Liver (tissue), 9 donors: ENCODE measurements around the gene ELOVL4. TPM values are rescaled to one million over a fixed set of nuclear protein-coding genes. Genes with fewer than 3 reads are reported as not detected.

ENCODE experiments used
- DNase-seq: peaks from one replicate; pipeline ENCODE4 v3.0.0-alpha.2; 2017; ENCODE audit warnings: low spot score
- H3K27ac ChIP-seq, 2 donors: one replicate each; pipeline ENCODE4 v1.7.0; 2013; ENCODE audit warnings: inconsistent platforms in 2 of 2, low read length in 2 of 2, control low read depth in 1 of 2, low read depth in 1 of 2, mild to moderate bottlenecking in 1 of 2
- H3K27me3 ChIP-seq, 4 donors: one replicate each; pipeline versions ENCODE4 v1.6.1 to v1.7.0; 2013; ENCODE audit warnings: low read length in 3 of 4, inconsistent platforms in 1 of 4, mild to moderate bottlenecking in 1 of 4, moderate library complexity in 1 of 4; ENCODE audit not compliant: control insufficient read depth in 4 of 4, insufficient read depth in 4 of 4
- H3K36me3 ChIP-seq, 4 donors: one replicate each; pipeline versions ENCODE4 v1.6.1 to v1.7.0; 2013; ENCODE audit warnings: low read length in 3 of 4, mild to moderate bottlenecking in 3 of 4, low read depth in 1 of 4, moderate library complexity in 1 of 4; ENCODE audit not compliant: control insufficient read depth in 4 of 4, insufficient read depth in 3 of 4
- H3K4me1 ChIP-seq, 4 donors: one replicate each; pipeline versions ENCODE4 v1.6.1 to v1.7.0; 2013; ENCODE audit warnings: low read length in 3 of 4, mild to moderate bottlenecking in 3 of 4, moderate library complexity in 1 of 4; ENCODE audit not compliant: control insufficient read depth in 4 of 4, insufficient read depth in 4 of 4
- H3K4me3 ChIP-seq, 3 donors: one replicate each; pipeline versions ENCODE4 v1.6.1 to v1.7.0; 2013; ENCODE audit warnings: low read length in 3 of 3, control low read depth in 1 of 3, low read depth in 1 of 3, mild to moderate bottlenecking in 1 of 3
- H3K9ac ChIP-seq, 2 donors: one replicate each; pipeline ENCODE4 v1.7.0; 2013; ENCODE audit warnings: low read length in 2 of 2, mild to moderate bottlenecking in 2 of 2, moderate library complexity in 2 of 2, control low read depth in 1 of 2, low read depth in 1 of 2
- H3K9me3 ChIP-seq, 4 donors: one replicate each; pipeline versions ENCODE4 v1.6.1 to v1.7.0; 2013; ENCODE audit warnings: low read length in 3 of 4; ENCODE audit not compliant: control insufficient read depth in 4 of 4
- ATF3 ChIP-seq: IDR thresholded peaks from 2 replicates; pipeline ENCODE4 v1.6.1; 2016; ENCODE audit warnings: antibody characterized with exemption
- EGR1 ChIP-seq, 2 donors: IDR thresholded peaks; 2 replicates each; pipeline ENCODE4 v1.6.1; 2016 to 2018; ENCODE audit warnings: antibody characterized with exemption in 2 of 2, low read depth in 2 of 2
- FOXA1 ChIP-seq: IDR thresholded peaks from 2 replicates; pipeline ENCODE4 v1.6.1; 2016; ENCODE audit warnings: antibody characterized with exemption
- FOXA2 ChIP-seq: IDR thresholded peaks from 2 replicates; pipeline ENCODE4 v1.6.1; 2016; ENCODE audit warnings: antibody characterized with exemption
- GABPA ChIP-seq, 2 donors: IDR thresholded peaks in 1 of 2; conservative IDR thresholded peaks in 1 of 2; 2 replicates each; pipeline ENCODE4 v1.6.1; 2016; ENCODE audit warnings: antibody characterized with exemption in 2 of 2, mild to moderate bottlenecking in 1 of 2, moderate library complexity in 1 of 2
- HNF4A ChIP-seq, 2 donors: conservative IDR thresholded peaks; 2 replicates each; pipeline ENCODE4 v1.6.1; 2016; ENCODE audit warnings: antibody characterized with exemption in 2 of 2, mild to moderate bottlenecking in 2 of 2
- HNF4G ChIP-seq: IDR thresholded peaks from 2 replicates; pipeline ENCODE4 v1.6.1; 2016; ENCODE audit warnings: antibody characterized with exemption
- JUND ChIP-seq, 2 donors: IDR thresholded peaks; 2 replicates each; pipeline ENCODE4 v1.6.1; 2016; ENCODE audit warnings: antibody characterized with exemption in 2 of 2
- MAX ChIP-seq: IDR thresholded peaks from 2 replicates; pipeline ENCODE4 v1.6.1; 2016; ENCODE audit warnings: antibody characterized with exemption
- NR2F2 ChIP-seq: IDR thresholded peaks from 2 replicates; pipeline ENCODE4 v1.6.1; 2016; ENCODE audit warnings: antibody characterized with exemption
- RAD21 ChIP-seq, 2 donors: IDR thresholded peaks; 2 replicates each; pipeline ENCODE4 v1.6.1; 2016; ENCODE audit warnings: antibody characterized with exemption in 2 of 2, mild to moderate bottlenecking in 2 of 2
- REST ChIP-seq: IDR thresholded peaks from 2 replicates; pipeline ENCODE4 v1.6.1; 2016; ENCODE audit warnings: antibody characterized with exemption, mild to moderate bottlenecking
- RXRA ChIP-seq, 2 donors: IDR thresholded peaks; 2 replicates each; pipeline ENCODE4 v1.6.1; 2017 to 2018; ENCODE audit warnings: antibody characterized with exemption in 2 of 2, mild to moderate bottlenecking in 1 of 2
- SP1 ChIP-seq: IDR thresholded peaks from 2 replicates; pipeline ENCODE4 v1.6.1; 2018; ENCODE audit warnings: antibody characterized with exemption, mild to moderate bottlenecking
- TAF1 ChIP-seq: conservative IDR thresholded peaks from 2 replicates; pipeline ENCODE4 v1.6.1; 2016; ENCODE audit warnings: antibody characterized with exemption, mild to moderate bottlenecking
- YY1 ChIP-seq: IDR thresholded peaks from 2 replicates; pipeline ENCODE4 v1.6.1; 2016; ENCODE audit warnings: antibody characterized with exemption, mild to moderate bottlenecking
- ZBTB33 ChIP-seq: IDR thresholded peaks from 2 replicates; pipeline ENCODE4 v1.6.1; 2016; ENCODE audit warnings: antibody characterized with exemption
- WGBS: extraction: QIAGEN DNeasy Blood & Tissue Kit; methylation state at CpG from one replicate; pipeline ENCODE4 v1.1.7; 2013; 5-methylcytosine and 5-hydroxymethylcytosine counted together
- polyA plus RNA-seq, 2 donors: library from polyadenylated mRNA; stranded (reverse) in 1 of 2; unstranded in 1 of 2; fragments of 200-250 nt in 1 of 2; fragments of >200 nt in 1 of 2; fragmentation: Nextera tagmentation in 1 of 2; extraction: Ambion mirVana in 1 of 2; gene quantifications; one replicate each; pipeline versions ENCODE4 v1.2.1 to v1.2.3, GENCODE V29; 2013 to 2015
- total RNA-seq, 2 donors: library from RNA; depleted of rRNA; stranded (reverse); fragments of >200 nt; gene quantifications; one replicate each; pipeline ENCODE4 v1.2.3, GENCODE V29; 2014
- TF ChIP-seq, protein P1 (sequence below): fragments of 150-350 bp; IDR thresholded peaks from 2 replicates; pipeline ENCODE4 v1.5.1; 2017; ENCODE audit warnings: improper control_type of control experiment, low read depth, low read length; ENCODE audit not compliant: missing input control
- donor health status: healthy.
- donor health status: healthy.
- donor health status: healthy.
- donor health status: healthy.
- donor health status: healthy.

ELOVL4 gene
- total and polyA plus RNA-seq, 4 donors = 0.07 to 2.1 (median 0.09) TPM; not detected in 1

DNA sequence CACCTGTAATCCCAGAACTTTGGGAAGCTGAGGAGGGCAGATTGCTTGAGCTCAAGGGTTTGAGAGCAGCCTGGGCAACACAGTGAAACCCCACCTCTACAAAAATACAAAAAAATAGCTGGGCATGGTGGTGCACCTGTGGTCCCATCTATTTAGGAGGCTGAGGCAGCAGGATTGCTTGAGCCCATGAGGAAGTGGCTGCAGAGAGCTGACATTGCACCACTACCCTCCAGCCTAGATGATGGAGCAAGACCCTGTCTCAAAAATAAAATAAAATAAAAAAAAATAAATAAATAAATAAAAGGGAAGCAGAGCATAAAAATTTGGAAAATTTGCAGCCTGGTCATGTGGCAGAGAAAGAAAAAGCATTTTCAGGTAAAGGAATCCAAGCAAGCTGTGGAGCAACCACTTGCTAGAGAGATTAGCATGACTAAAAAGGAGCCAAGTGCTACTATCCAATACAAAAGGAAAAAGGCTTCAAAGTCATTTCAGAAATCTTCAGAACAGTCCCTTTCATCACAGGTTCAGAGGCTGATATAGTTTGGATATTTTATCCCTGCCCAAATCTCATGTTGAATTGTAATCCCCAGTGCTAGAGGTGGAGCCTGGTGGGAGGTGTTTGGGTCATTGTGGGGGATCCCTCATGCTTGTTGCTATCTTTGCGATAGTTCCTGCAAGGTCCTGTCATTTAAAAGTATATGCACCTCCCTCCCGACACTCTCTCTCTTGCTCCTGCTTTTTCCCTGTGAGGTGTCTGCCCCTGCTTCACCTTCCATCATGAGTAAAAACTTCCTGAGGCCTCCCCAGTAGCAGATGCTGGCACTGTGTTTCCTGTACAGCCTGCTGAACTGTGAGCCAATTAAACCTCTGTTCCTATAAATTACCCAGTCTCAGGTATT lies 45.9 kb upstream of the ELOVL4 start:
- Histone ChIP-seq H3K9me3 (no peaks in the 10 kb centered on the region), H3K9ac (no peak overlapping the region), H3K27ac (no peak overlapping the region), H3K36me3 (no peaks in the 10 kb centered on the region), H3K4me3 (no peak overlapping the region), H3K4me1 (no peaks in the 10 kb centered on the region), H3K27me3 (no peaks in the 10 kb centered on the region)
- TF ChIP-seq EGR1 (IDR thresholded peaks at IDR 0.05; ENCODE audit: low read depth in 2 of 2) = no peak
- TF ChIP-seq REST = no peak
- TF ChIP-seq HNF4A (conservative IDR thresholded peaks at IDR 0.05) = no peak
- TF ChIP-seq JUND (IDR thresholded peaks at IDR 0.05) = no peak
- TF ChIP-seq RAD21 (IDR thresholded peaks at IDR 0.05) = no peak
- no peak for TF ChIP-seq NR2F2
- no peak for TF ChIP-seq YY1
- TF ChIP-seq HNF4G = no peak
- no peak for DNase-seq
- WGBS = 83% methylated on average over 2 of the region's 2 CpGs

GRCh38 chr6:79989641-79990040 lies 42.3 kb upstream of the ELOVL4 start:
- H3K4me3 ChIP-seq = no peak overlapping the region
- 94% methylated on average over 1 of the region's 1 CpG for WGBS
- no peak overlapping the region for H3K9ac ChIP-seq
- TF ChIP-seq YY1 (no peak), RXRA (IDR thresholded peaks at IDR 0.05) (no peak), NR2F2 (no peak), EGR1 (IDR thresholded peaks at IDR 0.05; ENCODE audit: low read depth in 2 of 2) (no peak), GABPA (IDR thresholded peaks at IDR 0.05 in 1 of 2, conservative IDR thresholded peaks at IDR 0.05 in 1 of 2) (no peak), REST (no peak), ZBTB33 (no peak), HNF4G (no peak), FOXA2 (no peak), FOXA1 (no peak), MAX (no peak), JUND (IDR thresholded peaks at IDR 0.05) (no peak), HNF4A (conservative IDR thresholded peaks at IDR 0.05) (no peak), RAD21 (IDR thresholded peaks at IDR 0.05) (no peak), SP1 (no peak), ATF3 (no peak), TAF1 (no peak)
- TF ChIP-seq, protein P1, sequence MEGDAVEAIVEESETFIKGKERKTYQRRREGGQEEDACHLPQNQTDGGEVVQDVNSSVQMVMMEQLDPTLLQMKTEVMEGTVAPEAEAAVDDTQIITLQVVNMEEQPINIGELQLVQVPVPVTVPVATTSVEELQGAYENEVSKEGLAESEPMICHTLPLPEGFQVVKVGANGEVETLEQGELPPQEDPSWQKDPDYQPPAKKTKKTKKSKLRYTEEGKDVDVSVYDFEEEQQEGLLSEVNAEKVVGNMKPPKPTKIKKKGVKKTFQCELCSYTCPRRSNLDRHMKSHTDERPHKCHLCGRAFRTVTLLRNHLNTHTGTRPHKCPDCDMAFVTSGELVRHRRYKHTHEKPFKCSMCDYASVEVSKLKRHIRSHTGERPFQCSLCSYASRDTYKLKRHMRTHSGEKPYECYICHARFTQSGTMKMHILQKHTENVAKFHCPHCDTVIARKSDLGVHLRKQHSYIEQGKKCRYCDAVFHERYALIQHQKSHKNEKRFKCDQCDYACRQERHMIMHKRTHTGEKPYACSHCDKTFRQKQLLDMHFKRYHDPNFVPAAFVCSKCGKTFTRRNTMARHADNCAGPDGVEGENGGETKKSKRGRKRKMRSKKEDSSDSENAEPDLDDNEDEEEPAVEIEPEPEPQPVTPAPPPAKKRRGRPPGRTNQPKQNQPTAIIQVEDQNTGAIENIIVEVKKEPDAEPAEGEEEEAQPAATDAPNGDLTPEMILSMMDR = no peak
- no peaks in the 10 kb centered on the region for H3K9me3 ChIP-seq
- no peak for DNase-seq
- H3K27me3 ChIP-seq = no peaks in the 10 kb centered on the region
- no peaks in the 10 kb centered on the region for H3K4me1 ChIP-seq
- no peaks in the 10 kb centered on the region for H3K36me3 ChIP-seq
- H3K27ac ChIP-seq = no peak overlapping the region
